ENCODE measurements around the gene CLIC5.

CLIC5 gene

DNA sequence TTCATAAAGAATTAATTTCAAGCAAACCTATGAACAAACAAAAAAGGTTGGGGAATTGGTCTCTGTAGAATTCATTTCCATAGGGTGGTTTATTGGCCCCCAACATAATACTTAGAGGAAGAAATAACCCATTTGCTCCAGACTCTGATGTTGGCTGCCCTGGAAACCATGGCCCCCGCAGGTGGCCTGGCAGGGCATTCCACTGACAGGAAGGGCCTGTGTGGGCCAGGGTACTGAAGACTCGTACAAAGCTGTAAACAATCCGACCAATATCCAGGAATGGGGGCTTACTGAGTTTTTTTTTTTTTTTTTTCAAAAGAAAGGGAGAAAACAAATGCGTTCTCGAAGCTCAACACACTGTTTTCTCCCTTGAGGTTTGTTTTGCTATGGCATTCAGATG is 59.5 kb downstream of the CLIC5 start:
- H3K4me1 ChIP-seq = no peaks in the 10 kb centered on the region
- DNase-seq = no peak

DNA sequence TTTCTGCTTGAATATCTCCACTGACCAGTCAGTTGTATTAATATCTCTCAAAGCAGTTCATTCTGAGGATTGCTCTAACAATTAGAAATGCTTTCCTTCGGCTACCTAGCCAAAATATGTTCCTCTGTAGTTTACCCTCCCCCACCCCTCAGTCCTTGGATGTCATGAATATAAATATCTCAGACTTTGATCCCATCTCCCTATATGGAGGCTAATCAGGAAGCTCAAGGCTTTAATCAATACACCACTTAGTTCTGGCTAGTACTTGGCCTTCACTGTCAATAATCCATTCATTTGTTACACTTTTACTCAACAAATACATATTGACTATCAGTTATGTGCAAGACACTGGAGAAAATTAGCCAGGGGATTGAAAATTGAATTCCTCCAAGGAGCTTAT is 60.1 kb downstream of the CLIC5 start:
- Histone ChIP-seq H3K27ac (no peak overlapping the region), H3K9me3 (no peaks in the 10 kb centered on the region), H3K36me3 (no peaks in the 10 kb centered on the region), H3K4me1 (no peaks in the 10 kb centered on the region), H3K4me3 (no peak overlapping the region), H3K27me3 (peaks cover 0 to 3% of the 10 kb centered on the region in 2 donors)
- no peak for DNase-seq
- TF ChIP-seq, protein P1, sequence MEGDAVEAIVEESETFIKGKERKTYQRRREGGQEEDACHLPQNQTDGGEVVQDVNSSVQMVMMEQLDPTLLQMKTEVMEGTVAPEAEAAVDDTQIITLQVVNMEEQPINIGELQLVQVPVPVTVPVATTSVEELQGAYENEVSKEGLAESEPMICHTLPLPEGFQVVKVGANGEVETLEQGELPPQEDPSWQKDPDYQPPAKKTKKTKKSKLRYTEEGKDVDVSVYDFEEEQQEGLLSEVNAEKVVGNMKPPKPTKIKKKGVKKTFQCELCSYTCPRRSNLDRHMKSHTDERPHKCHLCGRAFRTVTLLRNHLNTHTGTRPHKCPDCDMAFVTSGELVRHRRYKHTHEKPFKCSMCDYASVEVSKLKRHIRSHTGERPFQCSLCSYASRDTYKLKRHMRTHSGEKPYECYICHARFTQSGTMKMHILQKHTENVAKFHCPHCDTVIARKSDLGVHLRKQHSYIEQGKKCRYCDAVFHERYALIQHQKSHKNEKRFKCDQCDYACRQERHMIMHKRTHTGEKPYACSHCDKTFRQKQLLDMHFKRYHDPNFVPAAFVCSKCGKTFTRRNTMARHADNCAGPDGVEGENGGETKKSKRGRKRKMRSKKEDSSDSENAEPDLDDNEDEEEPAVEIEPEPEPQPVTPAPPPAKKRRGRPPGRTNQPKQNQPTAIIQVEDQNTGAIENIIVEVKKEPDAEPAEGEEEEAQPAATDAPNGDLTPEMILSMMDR (IDR thresholded peaks at IDR 0.05) = no peak
- intact Hi-C loops (cut with DNase I; ENCODE audit: low total_unique reads) = no loop called here

More for the DNA sequence above, 59.5 kb downstream of the CLIC5 start:
- Histone ChIP-seq H3K36me3 (no peaks in the 10 kb centered on the region), H3K27ac (no peak overlapping the region), H3K9me3 (no peaks in the 10 kb centered on the region), H3K4me3 (no peak overlapping the region), H3K27me3 (peaks cover 0 to 3% of the 10 kb centered on the region in 2 donors)
- TF ChIP-seq, protein P1 (IDR thresholded peaks at IDR 0.05) = no peak
- intact Hi-C loops (cut with DNase I; ENCODE audit: low total_unique reads) = no loop called here

DNA sequence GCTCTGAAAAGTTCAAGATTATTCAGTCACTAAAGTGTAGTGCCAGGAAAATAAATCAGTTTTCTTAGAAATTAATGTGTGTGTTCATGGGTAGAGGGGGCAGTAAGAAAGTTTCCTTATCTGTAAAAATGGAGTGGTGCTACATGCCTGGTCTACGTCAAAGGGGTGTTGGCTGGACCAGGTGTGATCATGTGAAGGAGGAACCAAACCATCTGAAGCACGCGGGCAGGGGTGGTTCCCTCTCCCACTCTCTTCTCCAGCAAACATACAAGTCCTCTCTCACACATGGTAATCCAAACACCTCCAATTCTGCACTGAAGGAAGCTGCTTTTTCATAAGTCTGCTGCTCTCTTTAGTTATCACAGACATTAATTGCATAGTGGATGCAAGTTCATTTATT is 63.1 kb downstream of the CLIC5 start:
- TF ChIP-seq, protein P1 (IDR thresholded peaks at IDR 0.05) = no peak
- Histone ChIP-seq H3K4me3 (no peak overlapping the region), H3K27ac (no peak overlapping the region), H3K36me3 (no peaks in the 10 kb centered on the region), H3K4me1 (no peaks in the 10 kb centered on the region), H3K27me3 (peaks cover 0 to 2% of the 10 kb centered on the region in 2 donors), H3K9me3 (no peaks in the 10 kb centered on the region)
- DNase-seq = no peak
- intact Hi-C loops (cut with DNase I; ENCODE audit: low total_unique reads) = no loop called here

DNA sequence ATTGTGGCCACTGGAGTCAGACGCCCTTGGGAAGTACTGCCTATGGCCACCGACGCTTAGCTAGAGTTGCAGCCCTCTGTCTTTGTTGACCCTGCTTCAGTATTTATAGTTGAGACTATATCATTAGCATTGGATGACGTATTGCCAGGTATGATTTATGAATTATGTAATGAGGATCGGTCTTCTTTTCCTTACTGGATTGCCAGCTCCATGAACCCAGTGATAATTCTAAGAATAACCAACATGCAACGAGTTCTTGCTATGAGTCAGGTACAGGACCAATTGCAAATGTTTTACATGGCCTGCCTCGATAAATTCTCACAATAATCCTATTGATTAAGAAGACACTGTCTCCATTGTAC is 63.5 kb downstream of the CLIC5 start:
- no peaks in the 10 kb centered on the region for H3K27me3 ChIP-seq
- no peak overlapping the region for H3K27ac ChIP-seq
- TF ChIP-seq, protein P1 (IDR thresholded peaks at IDR 0.05) = no peak

DNA sequence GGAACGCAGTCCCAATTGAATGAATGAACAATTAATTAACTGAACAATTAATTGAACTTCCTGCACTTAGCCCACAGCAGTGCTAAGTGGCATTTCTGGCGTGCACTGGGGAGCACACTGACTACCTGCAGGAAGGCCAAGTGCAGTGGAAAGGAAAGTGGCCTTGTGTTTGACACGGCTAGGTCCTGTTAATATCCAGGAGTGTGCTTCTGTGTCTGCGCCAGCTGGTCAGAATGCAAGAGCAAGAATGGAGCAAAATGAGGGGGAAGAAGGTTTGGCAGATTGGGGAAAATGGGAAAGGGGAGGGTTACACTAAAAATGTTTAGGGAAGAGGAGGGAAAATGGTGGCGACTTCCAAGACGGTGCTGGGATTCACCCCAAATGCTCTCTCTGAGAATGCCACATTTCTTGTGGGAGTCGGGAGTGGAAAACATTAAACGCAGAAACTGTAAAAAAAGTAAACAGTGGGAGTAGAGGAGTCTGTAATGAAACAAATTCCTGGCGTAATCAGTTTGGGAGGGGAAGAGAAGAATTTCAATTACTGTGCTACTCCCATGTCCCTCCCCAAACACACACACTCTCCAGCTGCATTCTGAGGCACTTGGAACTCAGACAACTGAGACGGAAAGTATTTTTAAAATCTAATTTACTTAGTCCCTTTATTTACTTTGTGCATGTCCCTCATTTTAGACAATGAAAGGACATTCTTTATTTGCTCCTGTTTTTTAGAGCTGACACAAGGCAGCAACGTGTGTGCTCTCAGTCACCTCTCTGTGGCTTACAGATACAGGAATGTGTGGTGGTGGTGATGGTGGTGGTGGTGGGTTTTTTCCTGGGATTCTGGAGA is 64.1 kb downstream of the CLIC5 start:
- intact Hi-C loops (cut with DNase I; ENCODE audit: low total_unique reads) = no loop called here
- Histone ChIP-seq H3K4me3 (no peak overlapping the region), H3K27ac (no peak overlapping the region), H3K36me3 (no peaks in the 10 kb centered on the region), H3K27me3 (no peaks in the 10 kb centered on the region), H3K4me1 (no peaks in the 10 kb centered on the region), H3K9me3 (no peaks in the 10 kb centered on the region)
- TF ChIP-seq, protein P1 (IDR thresholded peaks at IDR 0.05) = no peak
- DNase-seq = no peak

More for the DNA sequence above, 63.5 kb downstream of the CLIC5 start:
- no peak for DNase-seq
- H3K4me3 ChIP-seq = no peak overlapping the region
- H3K9me3 ChIP-seq = no peaks in the 10 kb centered on the region
- no peaks in the 10 kb centered on the region for H3K4me1 ChIP-seq
- intact Hi-C loops (cut with DNase I; ENCODE audit: low total_unique reads) = no loop called here
- H3K36me3 ChIP-seq = no peaks in the 10 kb centered on the region

Data from tibial artery (tissue), 4 donors.